Measurements from ENCODE around the gene VANGL2.

VANGL2 gene

GRCh38 chr1:160361814-160362167 lies 38.6 kb upstream of the VANGL2 start:
- H3K36me3 ChIP-seq, result peaks cover 48% of the 10 kb centered on the region
- no peaks in the 10 kb centered on the region for H3K4me1 ChIP-seq (ENCODE audit: control insufficient read depth in 1 of 2, insufficient read depth in 1 of 2, low read depth in 1 of 2, low read length in 1 of 2)
- H3K27me3 ChIP-seq, result no peaks in the 10 kb centered on the region
- no peaks in the 10 kb centered on the region for H3K9me3 ChIP-seq
- no peak overlapping the region for H3K27ac ChIP-seq
- TF ChIP-seq CTCF (IDR thresholded peaks at IDR 0.05), result no peak
- H3K4me3 ChIP-seq (ENCODE audit: low read depth in 1 of 2, low read length in 1 of 2), result no peak overlapping the region

DNA sequence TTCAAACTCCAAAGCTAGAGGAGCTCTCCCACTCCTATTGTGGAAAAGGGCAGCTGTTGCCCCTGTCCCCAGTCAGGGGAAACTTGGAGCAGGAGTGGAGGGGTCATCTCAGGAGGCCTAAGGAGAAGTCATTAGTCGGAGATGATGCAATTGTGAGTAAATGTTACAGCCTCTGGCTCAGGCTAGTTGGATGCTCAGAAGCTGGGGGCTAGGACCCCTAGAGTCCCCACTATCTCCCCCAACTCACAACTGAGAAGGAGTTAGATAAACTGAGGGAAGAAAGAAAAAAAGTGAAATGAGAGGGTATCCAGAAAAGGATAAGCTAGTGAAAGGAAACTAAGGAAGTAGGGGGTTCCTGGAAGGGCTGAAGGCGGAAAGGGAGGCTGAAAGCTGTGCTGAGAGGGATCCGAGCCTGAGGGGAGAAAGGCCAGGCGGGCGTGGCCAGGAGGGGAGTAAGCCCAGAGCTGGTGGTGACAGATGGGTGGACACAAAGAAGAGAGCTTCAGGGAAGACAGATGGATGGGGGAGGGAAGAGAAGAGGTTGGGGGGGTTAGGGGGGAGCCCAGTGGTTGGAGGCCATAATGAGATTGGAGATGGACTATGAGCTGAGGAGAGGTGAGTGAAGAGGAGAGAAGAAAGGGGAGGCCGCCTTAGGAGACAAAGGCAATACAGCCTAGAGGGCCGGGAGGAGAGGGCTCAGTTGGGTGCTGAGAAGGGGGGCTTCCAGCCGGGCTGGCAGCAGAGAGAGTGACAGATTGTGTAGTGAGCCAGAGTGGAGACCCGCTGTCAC lies 38.0 kb upstream of the VANGL2 start:
- H3K4me1 ChIP-seq (ENCODE audit: control insufficient read depth in 1 of 2, insufficient read depth in 1 of 2, low read depth in 1 of 2, low read length in 1 of 2), result no peaks in the 10 kb centered on the region
- TF ChIP-seq CTCF (IDR thresholded peaks at IDR 0.05), result no peak
- H3K36me3 ChIP-seq, result peaks cover 42% of the 10 kb centered on the region
- no peaks in the 10 kb centered on the region for H3K9me3 ChIP-seq
- no peaks in the 10 kb centered on the region for H3K27me3 ChIP-seq
- no peak overlapping the region for H3K27ac ChIP-seq
- no peak overlapping the region for H3K4me3 ChIP-seq (ENCODE audit: low read depth in 1 of 2, low read length in 1 of 2)

DNA sequence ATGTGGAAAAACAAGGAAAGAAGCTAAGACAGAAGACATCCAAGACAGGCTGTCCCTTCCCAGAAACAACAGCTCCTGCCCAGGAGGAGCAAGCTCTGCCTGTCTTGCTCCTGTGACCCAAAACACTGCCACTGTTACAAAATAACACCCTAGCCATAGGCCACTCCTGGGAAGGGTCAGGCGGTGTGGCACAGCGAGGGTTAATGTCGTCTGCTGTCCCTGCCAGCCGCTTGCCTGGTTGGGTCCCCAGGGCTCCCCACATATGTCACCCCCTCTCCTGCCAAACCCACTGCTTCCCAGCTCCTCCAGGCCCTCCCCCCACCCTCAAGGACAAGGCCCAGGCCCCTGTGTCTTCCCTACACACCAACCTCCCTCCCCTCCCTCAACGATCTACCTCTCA lies 37.4 kb upstream of the VANGL2 start:
- H3K36me3 ChIP-seq, result peaks cover 36% of the 10 kb centered on the region
- no peak overlapping the region for H3K4me3 ChIP-seq (ENCODE audit: low read depth in 1 of 2, low read length in 1 of 2)
- peaks cover 4% of the 10 kb centered on the region for H3K27me3 ChIP-seq
- TF ChIP-seq CTCF (IDR thresholded peaks at IDR 0.05), result no peak
- no peaks in the 10 kb centered on the region for H3K4me1 ChIP-seq (ENCODE audit: control insufficient read depth in 1 of 2, insufficient read depth in 1 of 2, low read depth in 1 of 2, low read length in 1 of 2)
- no peak overlapping the region for H3K27ac ChIP-seq
- H3K9me3 ChIP-seq, result no peaks in the 10 kb centered on the region

DNA sequence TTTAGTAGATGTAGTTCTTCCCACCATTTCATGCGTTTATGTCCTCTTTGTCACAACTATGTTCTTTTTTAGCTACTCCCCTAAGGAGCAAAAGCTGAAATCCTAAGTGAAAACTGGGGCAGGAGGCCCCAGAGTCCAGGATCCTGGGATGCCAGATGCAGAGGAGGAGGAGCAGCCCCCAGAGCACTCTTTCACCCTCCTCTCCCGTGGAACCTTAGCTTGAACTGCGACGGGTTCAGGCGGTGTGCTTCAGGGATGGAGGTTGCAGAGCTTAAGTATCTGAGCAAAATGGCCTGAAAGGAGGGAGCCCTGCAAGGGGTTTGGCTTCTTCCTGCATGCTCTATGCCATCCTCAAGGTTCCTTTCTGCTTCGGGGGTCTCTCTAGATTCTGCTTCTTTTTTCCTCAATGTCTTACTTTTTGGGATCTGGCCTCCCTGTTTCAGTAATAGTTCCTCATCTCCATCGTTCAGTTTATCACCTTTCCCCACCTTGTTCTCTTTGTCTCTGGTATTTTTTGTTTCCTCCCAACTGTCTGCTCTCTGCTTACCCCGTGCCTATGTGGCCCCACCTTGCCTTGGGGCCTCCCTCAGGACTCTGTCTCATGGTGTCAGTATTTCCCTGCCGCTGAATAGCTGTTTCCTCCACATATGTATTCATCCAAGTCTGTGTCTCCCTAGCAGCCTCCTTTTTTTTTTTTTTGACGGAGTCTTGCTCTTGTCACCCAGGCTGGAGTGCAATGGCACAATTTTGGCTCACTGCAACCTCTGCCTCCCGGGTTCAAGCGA lies 36.2 kb upstream of the VANGL2 start:
- Histone ChIP-seq H3K27ac (no peak overlapping the region), H3K4me1 (ENCODE audit: control insufficient read depth in 1 of 2, insufficient read depth in 1 of 2, low read depth in 1 of 2, low read length in 1 of 2) (no peaks in the 10 kb centered on the region), H3K36me3 (peaks cover 26% of the 10 kb centered on the region), H3K4me3 (ENCODE audit: low read depth in 1 of 2, low read length in 1 of 2) (no peak overlapping the region), H3K9me3 (no peaks in the 10 kb centered on the region), H3K27me3 (peaks cover 11% of the 10 kb centered on the region)
- TF ChIP-seq CTCF (IDR thresholded peaks at IDR 0.05), result no peak

DNA sequence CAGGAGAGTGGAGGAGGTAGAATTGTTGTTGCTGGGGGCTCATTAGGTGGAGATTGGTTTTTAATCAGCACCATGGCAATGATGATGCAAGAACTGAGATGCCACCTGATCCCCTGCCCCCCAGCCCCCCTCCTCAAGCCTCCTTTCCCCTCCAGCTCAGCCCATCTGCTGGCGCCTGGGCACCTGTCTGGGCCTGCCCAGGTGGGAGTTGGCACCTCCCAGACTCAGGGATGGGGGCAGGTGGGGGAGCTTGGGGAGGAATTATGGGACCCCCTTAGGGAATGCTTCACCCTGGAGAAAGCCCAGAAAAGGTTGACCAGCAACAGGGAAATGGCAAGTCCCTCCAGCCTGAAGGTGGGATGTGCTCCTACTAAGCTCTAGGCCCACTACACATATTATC lies 35.0 kb upstream of the VANGL2 start:
- peaks cover 11% of the 10 kb centered on the region for H3K27me3 ChIP-seq
- no peak overlapping the region for H3K27ac ChIP-seq
- TF ChIP-seq CTCF (IDR thresholded peaks at IDR 0.05), result no peak
- peaks cover 14% of the 10 kb centered on the region for H3K36me3 ChIP-seq
- H3K9me3 ChIP-seq, result no peaks in the 10 kb centered on the region
- no peaks in the 10 kb centered on the region for H3K4me1 ChIP-seq (ENCODE audit: control insufficient read depth in 1 of 2, insufficient read depth in 1 of 2, low read depth in 1 of 2, low read length in 1 of 2)
- H3K4me3 ChIP-seq (ENCODE audit: low read depth in 1 of 2, low read length in 1 of 2), result no peak overlapping the region

Measured in neutrophil (primary cell).